ENCODE results near the gene IPO8. TPM values are rescaled to one million over a fixed set of nuclear protein-coding genes. Genes with fewer than 3 reads are reported as not detected.

The IPO8 gene
- total RNA-seq (2021), result 47.2 and 48.0 TPM in 2 replicates
- long read RNA-seq, full-length matches to known transcripts, result 11 of 28 reads
- long read RNA-seq, partial matches to known transcripts, result 10 of 28 reads
- long read RNA-seq, other reads (novel, unspliced or antisense), result 7 of 28 reads

DNA sequence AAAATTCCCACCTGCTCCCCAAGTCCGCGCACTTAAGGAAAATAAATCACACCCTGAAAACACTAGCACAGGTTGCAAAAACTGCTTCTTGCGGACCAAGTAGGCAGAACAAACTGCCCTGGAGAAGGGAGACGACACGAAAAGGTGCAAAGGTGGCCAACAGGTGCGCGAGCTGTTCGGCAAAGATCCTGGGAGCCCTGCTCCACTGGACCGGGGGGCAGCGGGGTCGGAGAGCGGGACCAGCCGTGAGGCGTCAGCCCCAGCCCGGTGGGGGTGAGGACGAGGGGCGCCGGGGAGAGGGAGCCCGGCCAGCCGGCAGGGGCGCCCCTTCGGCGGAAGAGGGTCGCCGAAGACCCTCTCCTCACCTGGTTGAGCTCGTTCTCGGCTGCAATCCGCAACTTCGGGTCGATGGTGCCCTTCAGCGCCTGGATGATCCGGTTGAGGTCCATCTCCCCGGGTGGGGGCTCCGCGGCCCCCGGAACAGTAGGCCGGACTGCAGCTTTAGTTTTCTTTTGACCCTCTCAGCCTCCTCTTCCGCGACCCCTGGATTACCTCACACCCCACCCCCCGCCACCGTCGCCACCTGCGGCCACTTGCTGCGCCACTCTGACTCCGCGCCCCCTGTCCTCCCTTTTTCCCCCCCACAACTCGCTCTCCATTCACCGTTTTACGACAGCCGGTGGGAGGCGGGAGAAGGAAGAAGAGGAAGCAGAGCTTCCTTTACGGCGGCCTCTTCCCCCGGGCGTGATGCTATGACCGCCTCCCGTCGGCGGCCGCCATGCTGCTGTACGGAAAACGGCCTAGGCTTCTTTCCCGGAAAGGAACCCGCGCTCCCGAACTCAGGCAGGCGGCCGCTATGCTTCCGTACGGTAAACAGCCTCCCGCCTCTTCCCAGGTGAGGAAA, at the start of gene IPO8:
Gene IPO8, minus strand, starts transcription at position 671 of the 904 bp plus-strand sequence. Its CDS starts 222 bp downstream, at position 449.
- WGBS (ENCODE audit: extremely low coverage, insufficient read length, low lambda C conversion rate), result no CpG with 5 or more reads among the region's 71 CpGs

More for the DNA sequence above, at the start of gene IPO8:
- H2BK120ac ChIP-seq (ENCODE audit: low read depth, low read length, poor library complexity, severe bottlenecking), result no peak within 1 kb of the TSS
- Mint-ChIP-seq H3K9me3 (no peaks in the 10 kb centered on the region), H3K4me1 (peaks cover 32 to 35% of the 10 kb centered on the region in 2 experiments), H3K27me3 (ENCODE audit: low read depth) (no peaks in the 10 kb centered on the region), H3K4me3 (peak within 1 kb of the TSS; percentile 89 to 93), H3K27ac (peak within 1 kb of the TSS; percentile 59 to 86 (median 76)), H3K36me3 (ENCODE audit: insufficient read depth in 1 of 3, low read depth in 3 of 3) (no peaks in the 10 kb centered on the region)
- H3T11ph ChIP-seq (ENCODE audit: low read length), result no peak within 1 kb of the TSS
- H3K4ac ChIP-seq (ENCODE audit: low read depth, low read length), result no peak within 1 kb of the TSS
- no peaks in the 10 kb centered on the region for H4K20me1 ChIP-seq (ENCODE audit: control insufficient read depth, insufficient read depth, insufficient read length)
- H2BK20ac ChIP-seq (ENCODE audit: low read depth, low read length, poor library complexity, severe bottlenecking), result no peak within 1 kb of the TSS
- H4K8ac ChIP-seq (replicated peaks; ENCODE audit: insufficient read length, low read depth, low read length), result no peak within 1 kb of the TSS
- H4K91ac ChIP-seq (ENCODE audit: insufficient read length, low read depth, low read length), result no peak within 1 kb of the TSS
- peak within 1 kb of the TSS; percentile 77 for H3K4me2 ChIP-seq (ENCODE audit: insufficient read depth, insufficient read length, low read length)
- H3K14ac ChIP-seq (ENCODE audit: insufficient read depth, low read length), result peak within 1 kb of the TSS; percentile 90
- no peak within 1 kb of the TSS; the same call in 1 of the 2 replicates for H2BK15ac ChIP-seq (ENCODE audit: low read depth, low read length)
- peaks cover 2% of the 10 kb centered on the region; the same call in 1 of the 2 replicates for H3K79me2 ChIP-seq (ENCODE audit: insufficient read depth, low read length)
- H2BK5ac ChIP-seq (ENCODE audit: insufficient read length, low read length), result no peak within 1 kb of the TSS
- H3K9ac ChIP-seq (ENCODE audit: extremely low read depth, insufficient read length, low read length), result peak within 1 kb of the TSS; percentile 66
- H3K56ac ChIP-seq (ENCODE audit: insufficient read length, low read depth, low read length), result no peak within 1 kb of the TSS
- H3K27ac ChIP-seq (ENCODE audit: insufficient read length, low read depth, low read length), result no peak within 1 kb of the TSS
- H3K79me1 ChIP-seq (ENCODE audit: insufficient read depth, low read depth, low read length, poor library complexity, severe bottlenecking), result no peaks in the 10 kb centered on the region
- peaks cover 10% of the 10 kb centered on the region for H3K23me2 ChIP-seq (ENCODE audit: insufficient read length, low read depth, low read length, poor library complexity, severe bottlenecking)
- H3K9me3 ChIP-seq (ENCODE audit: control insufficient read depth, low read depth, low read length), result no peaks in the 10 kb centered on the region
- no peak within 1 kb of the TSS for H2AFZ ChIP-seq (ENCODE audit: low read length)
- H3K23ac ChIP-seq (ENCODE audit: insufficient read length, low read depth, low read length), result no peak within 1 kb of the TSS
- peak within 1 kb of the TSS; percentile 64 for H3K18ac ChIP-seq (ENCODE audit: insufficient read length, low read depth, low read length)
- H4K5ac ChIP-seq (ENCODE audit: insufficient read length, low read depth, low read length), result no peak within 1 kb of the TSS
- TF ChIP-seq, protein P1, sequence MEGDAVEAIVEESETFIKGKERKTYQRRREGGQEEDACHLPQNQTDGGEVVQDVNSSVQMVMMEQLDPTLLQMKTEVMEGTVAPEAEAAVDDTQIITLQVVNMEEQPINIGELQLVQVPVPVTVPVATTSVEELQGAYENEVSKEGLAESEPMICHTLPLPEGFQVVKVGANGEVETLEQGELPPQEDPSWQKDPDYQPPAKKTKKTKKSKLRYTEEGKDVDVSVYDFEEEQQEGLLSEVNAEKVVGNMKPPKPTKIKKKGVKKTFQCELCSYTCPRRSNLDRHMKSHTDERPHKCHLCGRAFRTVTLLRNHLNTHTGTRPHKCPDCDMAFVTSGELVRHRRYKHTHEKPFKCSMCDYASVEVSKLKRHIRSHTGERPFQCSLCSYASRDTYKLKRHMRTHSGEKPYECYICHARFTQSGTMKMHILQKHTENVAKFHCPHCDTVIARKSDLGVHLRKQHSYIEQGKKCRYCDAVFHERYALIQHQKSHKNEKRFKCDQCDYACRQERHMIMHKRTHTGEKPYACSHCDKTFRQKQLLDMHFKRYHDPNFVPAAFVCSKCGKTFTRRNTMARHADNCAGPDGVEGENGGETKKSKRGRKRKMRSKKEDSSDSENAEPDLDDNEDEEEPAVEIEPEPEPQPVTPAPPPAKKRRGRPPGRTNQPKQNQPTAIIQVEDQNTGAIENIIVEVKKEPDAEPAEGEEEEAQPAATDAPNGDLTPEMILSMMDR (conservative IDR thresholded peaks at IDR 0.05), result peak; percentile 57; the same call in 2 of the 3 replicates
- no peak within 1 kb of the TSS for H2BK12ac ChIP-seq (ENCODE audit: insufficient read length, low read depth, low read length)
- H2AK5ac ChIP-seq (ENCODE audit: insufficient read length, low read length), result no peak within 1 kb of the TSS
- no peaks in the 10 kb centered on the region for H3K27me3 ChIP-seq (ENCODE audit: insufficient read depth, low read length)
- H3K4me1 ChIP-seq (ENCODE audit: insufficient read depth, low read length), result no peaks in the 10 kb centered on the region
- peak; percentile 98 for DNase-seq

Measured in H9 (cell line).